CD1c-positive myeloid dendritic cell (primary cell): ENCODE results near the gene LYRM4.

Experiments
- DNase-seq: peaks from one replicate; pipeline ENCODE4 v3.0.0-alpha.2; 2016; ENCODE audit errors: extremely low spot score

LYRM4 gene

GRCh38 chr6:5174756-5175549, 85.8 kb downstream of the LYRM4 start:
- peak; percentile 4 for DNase-seq

GRCh38 chr6:5174244-5174643, 86.5 kb downstream of the LYRM4 start:
- peak; percentile 47 for DNase-seq

- peak; percentile 39 for DNase-seq
These were observed 86.9 kb downstream of the LYRM4 start for GRCh38 chr6:5173810-5174209.

GRCh38 chr6:5172897-5173474, 87.8 kb downstream of the LYRM4 start:
- no peak for DNase-seq

GRCh38 chr6:5172041-5172653, 88.6 kb downstream of the LYRM4 start:
- no peak for DNase-seq

GRCh38 chr6:5167501-5167900, 93.2 kb downstream of the LYRM4 start:
- no peak for DNase-seq

GRCh38 chr6:5164092-5164491, 96.7 kb downstream of the LYRM4 start:
- DNase-seq = no peak

- DNase-seq = no peak
These were observed 97.5 kb downstream of the LYRM4 start for GRCh38 chr6:5163247-5163646.

- no peak for DNase-seq
These were observed 98.4 kb downstream of the LYRM4 start for GRCh38 chr6:5162355-5162754.

GRCh38 chr6:5160206-5160605, 100.5 kb downstream of the LYRM4 start:
- no peak for DNase-seq

GRCh38 chr6:5159162-5159561, 101.6 kb downstream of the LYRM4 start:
- DNase-seq = no peak

GRCh38 chr6:5158180-5158579, 102.6 kb downstream of the LYRM4 start:
- DNase-seq = no peak

GRCh38 chr6:5157621-5158138, 103.1 kb downstream of the LYRM4 start:
- no peak for DNase-seq

GRCh38 chr6:5156627-5157026, 104.1 kb downstream of the LYRM4 start:
- no peak for DNase-seq

GRCh38 chr6:5155906-5156305, 104.8 kb downstream of the LYRM4 start:
- no peak for DNase-seq

- DNase-seq = no peak
These were observed 107.6 kb downstream of the LYRM4 start for GRCh38 chr6:5153186-5153585.

GRCh38 chr6:5152460-5152859, 108.3 kb downstream of the LYRM4 start:
- DNase-seq = no peak

- DNase-seq = no peak
These were observed 108.8 kb downstream of the LYRM4 start for GRCh38 chr6:5151955-5152401.

- no peak for DNase-seq
These were observed 109.3 kb downstream of the LYRM4 start for GRCh38 chr6:5151360-5151954.

- DNase-seq = no peak
These were observed 110.1 kb downstream of the LYRM4 start for GRCh38 chr6:5150551-5151075.

GRCh38 chr6:5149891-5150290, 110.9 kb downstream of the LYRM4 start:
- DNase-seq = no peak

- no peak for DNase-seq
These were observed 111.5 kb downstream of the LYRM4 start for GRCh38 chr6:5149159-5149704.
